Chondrocyte (in vitro differentiated cells): ENCODE data around the gene KLF16. TPM values are rescaled to one million over a fixed set of nuclear protein-coding genes. Genes with fewer than 3 reads are reported as not detected.

Source experiments
- DNase-seq: peaks from one replicate; pipeline ENCODE4 v3.0.0; 2021; ENCODE audit warnings: mixed read lengths, low spot score
- H3K27ac Mint-ChIP-seq: one replicate; pipeline ENCODE4 v1.8.0; 2021; ENCODE audit warnings: mild to moderate bottlenecking, moderate library complexity, mixed read lengths; ENCODE audit not compliant: unreplicated experiment
- H3K27me3 Mint-ChIP-seq: 2 replicates; pipeline ENCODE4 v1.8.0; 2021; ENCODE audit warnings: low read depth, mixed read lengths
- H3K36me3 Mint-ChIP-seq: 2 replicates; pipeline ENCODE4 v1.8.0; 2021; ENCODE audit warnings: low read depth, mixed read lengths
- H3K4me1 Mint-ChIP-seq: 2 replicates; pipeline ENCODE4 v1.8.0; 2021; ENCODE audit warnings: low read depth, mild to moderate bottlenecking, mixed read lengths
- H3K4me3 Mint-ChIP-seq: one replicate; pipeline ENCODE4 v1.8.0; 2021; ENCODE audit warnings: mild to moderate bottlenecking, moderate library complexity, mixed read lengths; ENCODE audit not compliant: unreplicated experiment
- H3K9me3 Mint-ChIP-seq: 2 replicates; pipeline ENCODE4 v1.8.0; 2021; ENCODE audit warnings: low read depth, mixed read lengths
- CTCF ChIP-seq: fragments of 200-600 bp; sonication (generic); IDR thresholded peaks from 2 replicates; pipeline ENCODE4 v1.5.0; 2021; ENCODE audit warnings: antibody characterized with exemption, mild to moderate bottlenecking, moderate library complexity
- total RNA-seq: library from RNA; stranded (reverse); gene quantifications from 3 replicates; pipeline ENCODE4 v1.2.1, GENCODE V29; 2021

Gene KLF16
- total RNA-seq, 1 donor from 2014 or later, result 38.9 TPM

GRCh38 chr19:1850809-1851653 is 12.3 kb downstream of the KLF16 start:
- Mint-ChIP-seq H3K36me3 (no peaks in the 10 kb centered on the region), H3K4me3 (no peak overlapping the region), H3K4me1 (peaks cover 34% of the 10 kb centered on the region), H3K27me3 (no peaks in the 10 kb centered on the region), H3K27ac (no peak overlapping the region), H3K9me3 (no peaks in the 10 kb centered on the region)
- peak; percentile 22 for TF ChIP-seq CTCF
- DNase-seq, result no peak

GRCh38 chr19:1849886-1850398 is 13.4 kb downstream of the KLF16 start:
- H3K4me1 Mint-ChIP-seq, result peaks cover 28% of the 10 kb centered on the region
- no peaks in the 10 kb centered on the region for H3K9me3 Mint-ChIP-seq
- no peak for TF ChIP-seq CTCF
- H3K27me3 Mint-ChIP-seq, result no peaks in the 10 kb centered on the region
- no peak overlapping the region for H3K4me3 Mint-ChIP-seq
- H3K36me3 Mint-ChIP-seq, result no peaks in the 10 kb centered on the region
- H3K27ac Mint-ChIP-seq, result no peak overlapping the region
- no peak for DNase-seq

GRCh38 chr19:1849132-1849474 is 14.3 kb downstream of the KLF16 start:
- peak overlapping the region; percentile 68 for H3K27ac Mint-ChIP-seq
- H3K36me3 Mint-ChIP-seq, result no peaks in the 10 kb centered on the region
- no peaks in the 10 kb centered on the region for H3K27me3 Mint-ChIP-seq

GRCh38 chr19:1848399-1849131 is 14.8 kb downstream of the KLF16 start, which contains the start of gene REXO1:
Gene REXO1 (minus strand): TSS chr19:1848483. CDS start chr19:1848358, 125 bp downstream.
- Mint-ChIP-seq H3K27ac (peak within 1 kb of the TSS; percentile 98), H3K4me3 (peak within 1 kb of the TSS; percentile 93), H3K36me3 (no peaks in the 10 kb centered on the region), H3K4me1 (peaks cover 30% of the 10 kb centered on the region), H3K9me3 (no peaks in the 10 kb centered on the region), H3K27me3 (no peaks in the 10 kb centered on the region)
- DNase-seq, result no peak
- TF ChIP-seq CTCF, result peak; percentile 96

More at GRCh38 chr19:1849132-1849474, 14.3 kb downstream of the KLF16 start:
- peaks cover 25% of the 10 kb centered on the region for H3K4me1 Mint-ChIP-seq
- no peak overlapping the region for H3K4me3 Mint-ChIP-seq
- H3K9me3 Mint-ChIP-seq, result no peaks in the 10 kb centered on the region
- TF ChIP-seq CTCF, result no peak
- DNase-seq, result no peak

GRCh38 chr19:1847684-1848398 is 15.5 kb downstream of the KLF16 start:
- TF ChIP-seq CTCF, result no peak
- Mint-ChIP-seq H3K9me3 (no peaks in the 10 kb centered on the region), H3K4me3 (peak overlapping the region; percentile 93), H3K27ac (peak overlapping the region; percentile 98), H3K4me1 (peaks cover 26% of the 10 kb centered on the region), H3K27me3 (no peaks in the 10 kb centered on the region), H3K36me3 (no peaks in the 10 kb centered on the region)
- no peak for DNase-seq
